Measurements from ENCODE around the gene COL1A1.

Gene COL1A1

DNA sequence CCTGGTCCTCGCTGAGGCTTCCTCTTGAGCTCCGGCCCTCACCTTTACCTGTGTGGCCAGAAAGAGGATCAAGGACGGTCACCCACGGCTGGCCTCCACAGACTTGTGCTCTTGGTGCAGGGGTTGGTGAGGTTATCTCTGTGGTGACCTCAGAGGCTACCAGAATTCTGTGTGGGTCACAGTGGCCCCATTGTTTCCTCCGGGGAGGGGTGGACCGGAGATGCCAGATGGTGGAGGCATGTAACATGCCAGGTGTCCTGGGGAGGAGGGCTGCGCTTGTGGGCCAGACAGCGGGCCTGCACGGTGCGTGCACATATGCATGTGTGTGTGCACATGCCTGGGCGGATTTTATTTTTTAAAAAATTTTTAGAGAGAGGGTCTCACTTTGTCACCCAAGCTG is 29.3 kb downstream of the COL1A1 start:
- no peak for DNase-seq (ENCODE audit: low spot score)

DNA sequence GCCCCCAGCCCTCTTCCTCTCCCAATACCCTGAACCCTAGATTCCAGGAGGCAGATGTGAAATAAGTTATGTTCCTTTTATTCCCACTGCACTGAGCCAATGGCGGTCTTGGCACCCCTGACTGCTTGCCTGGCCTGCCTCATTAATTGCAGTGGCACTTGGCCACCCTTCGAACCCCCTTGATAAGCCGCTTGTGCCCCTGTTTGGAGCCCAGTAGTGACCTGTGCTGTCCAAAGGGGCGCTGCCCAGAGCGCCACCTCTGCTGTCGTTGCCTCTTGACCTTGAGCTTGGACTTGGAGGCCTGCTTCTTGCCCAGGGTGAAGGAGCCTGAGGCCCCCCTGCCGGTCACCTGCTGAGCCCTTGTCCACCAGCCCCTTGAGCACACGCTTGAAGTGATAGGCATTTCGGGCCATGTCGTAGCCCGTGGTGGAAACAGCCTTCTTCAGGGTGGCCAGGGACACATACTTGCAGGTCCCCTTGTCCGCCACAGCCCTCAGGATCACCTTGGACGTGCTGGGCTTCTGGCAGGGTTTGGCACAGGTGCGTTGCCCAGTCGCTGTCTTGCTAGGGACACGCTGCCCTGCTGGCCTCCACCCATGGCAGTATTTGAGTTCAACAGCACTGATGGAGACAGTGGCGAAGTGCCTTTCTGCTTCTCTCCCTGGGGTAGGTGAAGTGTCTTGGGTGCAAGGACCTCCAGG is 29.9 kb downstream of the COL1A1 start:
- DNase-seq (ENCODE audit: low spot score): no peak

DNA sequence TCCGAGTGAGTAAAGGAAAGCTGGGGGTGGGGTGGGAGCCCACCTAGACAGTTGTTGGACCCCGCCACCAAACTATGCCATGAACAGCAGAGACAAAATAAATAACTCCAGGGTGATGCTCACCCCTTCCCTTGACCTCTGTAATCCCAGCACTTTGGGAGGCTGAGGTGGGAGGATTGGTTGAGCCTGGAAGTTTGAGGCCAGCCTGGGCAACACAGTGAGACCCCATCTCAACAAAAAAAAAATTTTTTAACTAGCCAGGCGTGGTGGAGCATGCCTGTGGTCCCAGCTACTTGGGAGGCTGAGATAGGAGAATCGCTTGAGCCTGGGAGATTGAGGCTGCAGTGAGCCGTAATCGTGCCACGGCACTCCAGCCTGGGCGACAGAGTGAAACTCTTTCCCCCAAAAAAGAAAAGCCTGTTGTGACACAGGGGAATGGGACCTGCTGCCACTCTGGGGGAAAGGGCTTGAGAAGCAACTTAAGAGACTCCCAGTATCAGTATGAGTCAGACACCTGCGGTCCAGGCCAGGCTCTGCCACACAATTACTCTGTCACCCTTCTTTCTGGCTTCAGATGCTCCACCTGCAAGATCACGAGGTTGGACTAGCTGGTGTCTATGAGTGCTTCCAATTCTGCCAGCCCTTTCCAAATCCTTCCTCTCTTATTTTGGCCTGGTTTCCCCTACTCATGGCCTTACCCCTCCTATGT is 30.6 kb downstream of the COL1A1 start:
- peak; percentile 86 for DNase-seq (ENCODE audit: low spot score)

DNA sequence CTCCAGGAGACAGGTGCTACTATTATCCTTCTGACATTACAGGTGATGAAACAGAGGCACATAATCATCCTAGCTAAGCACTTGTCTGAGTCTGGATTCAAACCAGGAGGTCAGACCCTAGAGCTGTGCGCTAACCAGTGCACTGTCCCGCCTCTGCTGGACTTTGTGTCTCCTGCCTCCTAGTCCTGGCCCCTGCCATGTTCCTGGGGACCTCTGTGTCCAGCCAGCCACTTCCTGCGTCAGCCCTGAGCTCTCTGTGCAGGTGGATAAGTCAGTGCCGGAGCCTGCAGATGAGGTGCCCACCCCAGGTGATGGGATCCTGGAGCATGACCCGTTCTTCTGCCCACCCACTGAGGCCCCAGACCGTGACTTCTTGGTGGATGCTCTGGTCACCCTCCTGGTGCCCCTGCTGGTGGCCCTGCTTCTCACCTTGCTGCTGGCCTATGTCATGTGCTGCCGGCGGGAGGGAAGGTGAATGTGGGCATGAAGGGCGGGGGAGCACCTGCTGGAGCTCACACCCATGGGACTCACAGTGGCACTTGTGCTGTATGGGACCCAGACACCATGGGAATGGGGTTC is 31.5 kb downstream of the COL1A1 start:
- DNase-seq (ENCODE audit: low spot score): no peak

DNA sequence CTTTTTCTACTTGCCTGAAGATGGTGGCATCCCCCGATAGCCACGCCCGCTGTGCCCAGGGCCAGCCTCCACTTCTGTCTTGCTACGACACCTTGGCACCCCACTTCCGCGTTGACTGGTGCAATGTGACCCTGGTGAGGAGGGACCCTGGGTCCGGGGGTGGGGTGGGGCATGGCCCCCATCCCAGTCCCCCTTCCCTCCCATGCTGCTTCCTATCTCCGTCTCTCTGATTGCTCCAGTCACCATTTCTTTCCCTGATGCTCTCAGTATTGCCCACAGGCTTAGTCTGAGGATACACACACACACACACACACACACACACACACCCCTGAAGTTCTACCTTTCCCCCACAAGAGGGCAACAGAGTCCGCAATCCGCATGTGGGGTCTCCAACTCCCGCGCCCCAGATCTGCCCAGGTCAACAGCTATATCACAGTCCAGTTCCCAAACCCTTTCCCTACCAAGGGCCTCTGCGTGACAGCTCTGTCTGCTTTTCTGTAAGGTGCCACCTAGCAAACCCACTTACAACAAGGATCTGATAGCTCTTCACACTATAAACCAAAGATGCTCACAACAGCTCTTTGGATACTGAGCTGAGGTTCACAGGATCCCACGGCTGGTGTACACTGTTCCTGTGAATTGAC is 32.2 kb downstream of the COL1A1 start:
- DNase-seq (ENCODE audit: low spot score): peak; percentile 77

DNA sequence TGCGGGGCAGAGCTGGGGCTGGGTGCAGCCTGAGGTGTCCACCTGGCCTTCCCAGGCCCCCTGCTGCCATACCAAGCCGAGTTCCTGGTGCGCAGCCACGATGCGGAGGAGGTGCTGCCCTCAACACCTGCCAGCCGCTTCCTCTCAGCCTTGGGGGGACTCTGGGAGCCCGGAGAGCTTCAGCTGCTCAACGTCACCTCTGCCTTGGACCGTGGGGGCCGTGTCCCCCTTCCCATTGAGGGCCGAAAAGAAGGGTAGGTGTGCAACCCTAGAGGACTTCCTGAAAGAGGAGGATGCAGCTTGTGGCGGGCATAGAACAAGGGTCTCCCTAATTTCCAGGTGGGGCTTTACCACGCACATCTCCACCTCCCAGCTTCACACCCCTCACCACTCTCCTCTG is 33.1 kb downstream of the COL1A1 start:
- DNase-seq (ENCODE audit: low spot score): no peak

DNA sequence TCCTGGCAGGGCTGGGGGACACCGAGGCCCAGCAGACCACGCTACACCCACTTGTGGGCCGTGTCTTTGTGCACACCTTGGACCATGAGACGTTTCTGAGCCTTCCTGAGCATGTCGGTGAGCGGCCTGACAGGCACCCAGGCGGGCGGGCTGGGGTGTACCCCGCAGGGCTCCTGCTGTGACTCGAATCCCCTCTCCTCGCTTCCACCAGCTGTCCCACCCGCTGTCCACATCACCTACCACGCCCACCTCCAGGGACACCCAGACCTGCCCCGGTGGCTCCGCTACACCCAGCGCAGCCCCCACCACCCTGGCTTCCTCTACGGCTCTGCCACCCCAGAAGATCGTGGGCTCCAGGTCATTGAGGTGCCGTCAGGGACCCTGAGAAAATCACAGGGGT is 34.1 kb downstream of the COL1A1 start:
- no peak for DNase-seq (ENCODE audit: low spot score)

DNA sequence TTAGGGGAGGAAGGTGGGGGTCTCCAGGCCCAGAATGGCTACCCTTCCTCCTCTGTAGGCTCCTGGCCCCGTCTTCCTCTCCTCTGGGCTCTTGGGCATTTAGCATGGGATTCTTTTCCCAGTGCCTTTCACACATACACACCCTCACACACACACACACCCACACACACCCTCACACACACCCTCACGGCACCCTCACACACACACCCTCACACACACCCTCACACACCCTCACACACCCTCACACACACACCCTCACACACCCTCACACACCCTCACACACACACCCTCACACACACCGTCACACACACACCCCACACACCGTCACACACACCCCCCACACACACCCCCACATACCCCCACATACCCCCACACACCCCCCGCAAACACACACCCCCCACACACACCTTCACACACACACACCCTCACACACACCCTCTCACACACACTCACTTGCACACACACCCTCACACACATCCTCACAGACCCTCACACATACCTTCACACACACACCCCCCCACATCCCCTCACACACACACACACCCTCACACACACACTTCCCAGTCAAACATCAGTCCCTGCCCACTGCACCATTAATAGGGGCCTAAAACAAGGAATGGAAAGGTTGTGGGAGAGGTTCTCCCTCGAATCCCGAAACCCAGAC is 34.8 kb downstream of the COL1A1 start:
- no peak for DNase-seq (ENCODE audit: low spot score)

DNA sequence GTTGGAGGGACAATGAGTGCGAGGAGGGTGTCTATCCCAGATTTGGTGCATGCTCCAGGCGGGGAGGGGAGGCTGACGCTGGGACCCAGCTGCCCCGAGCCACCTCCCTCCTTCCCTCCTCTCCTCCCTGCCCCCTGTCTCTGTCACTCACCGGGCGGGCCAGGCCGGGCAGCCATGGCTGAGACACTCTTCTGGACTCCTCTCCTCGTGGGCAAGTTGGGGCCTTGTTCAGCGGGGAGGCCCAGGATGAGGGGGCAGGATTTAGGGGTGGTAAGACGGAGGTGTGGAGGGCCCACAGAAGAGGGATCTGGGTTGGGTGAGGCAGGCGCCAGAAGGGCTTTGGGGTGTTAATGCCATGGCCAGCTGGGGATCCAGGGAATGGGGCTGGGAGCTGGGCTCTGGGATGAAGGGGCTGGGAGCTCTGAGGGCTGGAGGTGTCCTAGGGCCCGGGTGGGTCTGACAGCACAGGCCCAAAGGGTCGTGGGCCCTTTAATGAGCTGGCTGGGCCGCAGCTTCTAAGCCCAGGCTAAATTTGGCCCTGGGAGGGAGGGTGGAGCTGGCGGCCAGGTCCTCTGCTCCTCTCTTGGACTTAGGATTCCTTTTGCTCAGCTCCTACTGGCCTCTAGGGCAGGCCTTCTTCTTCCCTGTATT is 35.4 kb downstream of the COL1A1 start, which contains the start of gene SGCA:
TSS of gene SGCA (plus strand) at position 139 of the 651 bp plus-strand sequence. CDS start at position 175, 36 bp downstream.
- no peak for DNase-seq (ENCODE audit: low spot score)

DNA sequence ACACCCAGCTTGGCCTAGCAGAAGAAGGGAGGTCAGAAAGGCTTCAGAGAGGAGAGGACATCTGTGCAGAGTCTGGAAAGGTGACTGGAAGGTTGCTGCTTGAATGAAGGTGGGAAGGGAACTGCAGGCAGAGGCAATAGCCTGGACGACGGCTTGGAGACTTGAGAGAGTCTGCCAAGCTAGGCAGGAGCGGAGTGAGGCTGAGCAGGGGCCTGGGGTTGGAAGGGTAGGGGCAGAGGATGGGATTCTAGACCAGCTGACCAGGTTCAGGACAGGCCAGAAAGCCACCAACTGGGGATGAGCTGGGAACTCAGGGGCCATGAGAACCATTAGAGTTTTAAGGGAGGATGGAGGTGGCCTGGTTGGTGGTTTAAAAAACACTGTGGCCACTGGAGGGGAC is 36.0 kb downstream of the COL1A1 start:
- no peak for DNase-seq (ENCODE audit: low spot score)

DNA sequence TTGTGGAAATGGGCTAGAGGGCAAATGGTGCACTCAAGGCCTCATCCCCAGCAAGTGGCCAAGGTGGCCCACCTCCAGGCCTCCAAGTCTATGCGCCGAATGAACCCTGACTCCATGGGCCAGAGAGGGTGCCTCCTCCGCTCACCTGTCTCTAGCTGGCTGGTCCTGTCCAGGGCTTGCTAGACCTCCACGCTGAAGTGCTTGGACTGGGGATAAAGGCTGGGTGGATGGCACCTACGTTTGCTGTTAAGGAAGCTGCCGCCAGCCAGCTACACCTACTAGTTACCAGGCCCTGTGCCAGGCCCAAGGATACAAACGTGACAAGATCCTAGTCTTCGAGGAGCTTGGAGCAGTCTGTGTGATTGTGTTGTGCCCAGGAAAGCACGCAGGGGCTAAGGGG is 36.4 kb downstream of the COL1A1 start:
- DNase-seq (ENCODE audit: low spot score): no peak

DNA sequence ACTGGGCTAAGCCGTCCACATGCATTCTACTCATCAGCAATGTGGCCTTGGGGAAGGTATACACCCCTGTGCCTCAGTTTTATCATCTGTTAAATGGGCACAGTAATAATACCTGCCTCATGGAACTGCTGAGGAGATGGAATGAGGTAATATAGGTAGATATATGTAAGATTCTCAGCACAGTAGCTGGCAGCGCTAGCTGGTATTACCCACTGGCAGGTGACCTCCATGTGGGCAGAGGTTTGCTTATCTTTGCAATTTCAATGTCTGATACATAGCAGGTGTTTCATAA is 36.8 kb downstream of the COL1A1 start:
- no peak for DNase-seq (ENCODE audit: low spot score)

DNA sequence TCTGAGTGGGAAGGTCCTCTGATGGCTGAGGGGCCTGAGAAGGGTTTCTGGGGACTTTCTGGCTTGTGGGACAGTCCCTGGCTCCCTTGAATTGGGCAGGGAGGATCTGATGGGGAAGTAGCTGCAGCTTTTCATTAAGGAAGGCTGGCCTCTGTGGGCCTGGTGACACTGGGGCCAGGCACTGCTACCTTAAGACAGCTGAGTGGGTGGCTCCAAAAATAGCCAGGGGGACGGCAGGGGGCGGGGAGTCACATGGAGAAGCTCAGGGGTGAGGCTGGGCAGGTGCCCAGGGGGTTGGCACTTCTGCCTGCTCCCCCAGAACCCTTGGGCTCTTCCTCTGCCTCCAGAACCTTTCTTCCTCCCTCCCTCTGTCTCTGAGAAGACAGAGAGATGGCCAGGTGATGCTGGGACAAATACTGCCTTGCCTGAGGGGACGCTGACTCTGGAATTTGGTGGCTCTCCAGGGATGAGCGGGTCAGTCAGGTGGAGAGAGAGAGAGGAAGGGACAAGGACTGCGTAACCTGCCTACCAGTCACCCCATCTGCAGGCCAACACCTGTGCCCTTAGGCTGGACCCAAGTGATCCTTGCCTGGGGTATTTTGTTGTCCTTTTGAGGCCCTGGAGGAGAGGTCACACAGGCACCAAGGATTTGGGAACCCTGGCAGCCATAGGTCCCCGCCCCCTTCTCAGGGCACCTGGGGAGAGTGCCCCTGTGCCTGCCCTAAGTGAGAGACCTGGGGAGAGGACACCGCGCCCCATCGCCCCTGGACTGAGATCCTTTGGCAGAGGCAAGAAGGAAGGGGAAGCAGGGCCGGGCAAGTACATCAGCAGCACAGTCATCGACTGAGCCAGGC is 37.4 kb downstream of the COL1A1 start:
- DNase-seq (ENCODE audit: low spot score): no peak

DNA sequence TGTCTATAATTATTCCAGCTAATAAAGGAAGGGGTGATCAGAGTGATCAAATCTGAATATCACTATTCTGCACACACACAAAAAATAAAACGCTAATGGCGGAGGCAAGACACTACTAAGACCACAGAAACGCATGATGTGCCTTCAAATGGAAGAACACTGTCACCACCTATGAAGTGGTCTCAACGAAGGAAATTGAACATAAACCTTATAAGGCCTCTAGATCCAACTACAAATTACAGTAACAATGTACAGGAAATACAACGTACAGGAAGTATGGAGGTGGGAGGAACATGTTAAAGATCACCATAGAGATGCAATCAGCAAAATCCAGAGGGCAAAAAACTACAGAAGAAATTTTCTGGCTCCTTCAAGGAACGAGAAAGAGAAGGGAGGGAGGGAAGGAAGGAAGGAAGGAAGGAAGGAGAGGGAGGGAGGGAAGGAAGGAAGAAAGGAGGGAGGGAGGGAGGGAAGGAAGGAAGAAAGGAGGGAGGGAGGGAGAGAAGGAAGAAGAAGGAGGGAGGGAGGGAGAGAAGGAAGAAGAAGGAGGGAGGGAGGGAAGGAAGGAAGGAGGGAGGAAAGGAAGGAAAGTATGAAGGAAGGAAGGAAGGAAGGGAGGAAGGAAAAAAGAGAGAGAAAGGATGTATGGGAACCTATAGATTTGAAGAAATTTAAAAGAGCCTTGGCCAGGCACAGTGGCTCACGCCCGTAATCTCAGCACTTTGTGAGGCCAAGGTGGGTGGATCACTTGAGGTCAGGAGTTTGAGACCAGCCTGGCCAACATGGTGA is 38.8 kb downstream of the COL1A1 start:
- DNase-seq (ENCODE audit: low spot score): no peak

DNA sequence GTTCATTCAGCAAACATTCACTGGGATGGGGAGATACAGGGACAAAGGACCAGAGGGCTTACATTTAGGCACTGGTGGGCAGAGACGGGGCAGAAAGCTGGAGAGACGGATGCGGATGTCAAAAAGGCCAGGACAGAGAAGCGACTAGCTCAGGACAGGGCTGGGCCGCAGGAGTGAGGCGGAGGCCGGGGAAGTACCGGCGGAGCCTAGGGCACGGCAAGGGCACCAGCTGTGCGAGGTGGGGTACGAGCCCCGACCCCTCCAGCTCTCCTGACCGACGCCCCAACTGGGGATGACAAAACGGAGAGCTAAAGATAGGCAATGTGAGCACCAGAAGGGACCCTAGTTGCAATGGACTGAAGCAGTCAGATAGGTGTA is 39.5 kb downstream of the COL1A1 start:
- no peak for DNase-seq (ENCODE audit: low spot score)

DNA sequence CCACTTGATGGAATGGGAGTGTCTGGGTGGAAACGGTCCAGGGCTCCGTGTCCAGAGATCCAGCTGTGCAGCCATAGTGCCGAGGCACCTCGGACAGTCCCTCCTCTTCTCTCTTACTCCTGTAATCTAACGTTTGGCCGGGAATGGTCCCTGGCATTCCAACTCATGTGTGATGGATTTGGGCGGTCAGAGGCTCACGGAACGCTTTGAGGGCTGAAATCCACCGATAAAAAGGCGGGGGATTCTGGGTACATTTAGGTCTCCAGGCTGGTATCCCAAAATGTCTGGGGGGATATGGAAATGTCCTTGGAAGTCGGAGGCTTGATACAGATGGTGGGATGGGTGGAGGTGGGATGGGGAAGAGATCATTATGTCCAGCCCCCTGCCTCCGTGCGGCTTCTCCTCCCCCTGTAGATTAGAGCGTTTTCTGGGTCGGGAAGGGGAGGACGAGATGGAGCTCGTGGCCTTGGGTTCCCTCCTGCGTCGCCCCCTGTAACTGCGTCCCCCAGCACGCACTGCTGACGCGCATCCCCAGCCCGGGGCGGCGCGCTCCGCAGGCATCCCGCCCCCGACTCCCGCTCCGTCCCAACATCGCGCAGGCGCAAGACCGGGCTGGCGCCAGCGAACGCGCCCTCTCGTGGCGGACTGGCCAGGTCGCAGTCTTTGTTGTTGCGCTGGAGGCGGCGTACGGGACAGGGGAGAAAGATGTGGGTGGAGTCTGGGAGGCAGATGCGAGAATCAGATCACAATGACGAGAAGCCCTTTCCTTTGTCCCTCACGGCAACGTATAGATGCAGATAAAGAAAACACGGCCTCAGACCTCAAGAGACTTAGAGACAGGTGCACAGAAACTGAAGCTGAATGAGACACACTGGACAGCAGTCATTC is 40.2 kb downstream of the COL1A1 start:
- DNase-seq (ENCODE audit: low spot score): peak; percentile 81

DNA sequence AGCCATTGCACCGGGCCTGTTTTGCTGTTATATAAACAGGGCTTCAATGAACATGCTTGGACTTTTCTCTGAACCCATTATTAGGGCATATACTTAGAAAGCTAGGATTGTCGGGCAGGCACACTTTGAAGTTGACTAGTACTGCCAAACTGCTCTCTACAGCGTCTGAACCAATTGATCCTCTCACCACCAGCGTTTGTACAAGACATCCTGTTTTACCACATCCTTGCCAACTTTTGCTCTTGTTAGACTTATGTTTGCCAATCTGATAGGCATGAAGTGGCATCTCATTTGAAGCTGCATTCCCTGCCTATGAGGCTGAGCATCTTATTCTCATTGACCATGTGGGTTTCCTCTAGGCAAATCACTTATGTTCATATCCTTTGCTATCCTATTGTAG is 43.5 kb downstream of the COL1A1 start:
- no peak for DNase-seq (ENCODE audit: low spot score)

DNA sequence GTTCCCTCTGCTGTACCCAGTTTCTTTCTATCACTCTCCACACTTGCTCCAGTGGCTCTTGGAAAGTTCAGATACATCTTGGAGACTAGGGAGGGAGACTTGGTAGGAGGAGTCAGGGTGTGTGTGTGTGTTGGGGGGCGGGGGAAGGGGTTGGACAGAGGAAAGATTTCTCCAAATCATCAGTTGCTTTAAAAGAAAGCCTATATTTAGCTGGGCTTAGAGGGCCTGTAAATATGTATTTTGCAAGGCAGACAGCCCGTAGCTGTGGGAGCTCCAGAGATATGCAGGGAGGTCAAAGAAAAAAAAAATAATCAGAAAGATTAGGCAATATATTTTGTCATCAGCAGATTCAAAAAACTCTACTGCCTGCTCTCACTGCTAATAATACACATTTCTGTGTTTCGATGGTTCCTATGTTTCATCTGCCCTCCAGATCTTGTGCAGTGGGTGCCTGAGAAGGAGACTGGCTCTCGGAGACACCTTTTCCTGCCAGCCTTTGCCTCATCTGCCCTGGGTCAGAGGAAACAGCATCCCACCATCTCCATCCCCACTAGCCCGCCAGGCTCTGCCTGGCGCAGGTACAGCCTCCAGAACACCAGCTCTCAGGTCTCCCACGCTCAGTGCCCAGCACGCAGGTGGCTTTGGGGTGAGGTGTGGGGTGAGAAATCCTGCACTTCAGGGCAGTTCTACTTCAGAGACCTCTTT is 46.2 kb downstream of the COL1A1 start:
- no peak for DNase-seq (ENCODE audit: low spot score)

DNA sequence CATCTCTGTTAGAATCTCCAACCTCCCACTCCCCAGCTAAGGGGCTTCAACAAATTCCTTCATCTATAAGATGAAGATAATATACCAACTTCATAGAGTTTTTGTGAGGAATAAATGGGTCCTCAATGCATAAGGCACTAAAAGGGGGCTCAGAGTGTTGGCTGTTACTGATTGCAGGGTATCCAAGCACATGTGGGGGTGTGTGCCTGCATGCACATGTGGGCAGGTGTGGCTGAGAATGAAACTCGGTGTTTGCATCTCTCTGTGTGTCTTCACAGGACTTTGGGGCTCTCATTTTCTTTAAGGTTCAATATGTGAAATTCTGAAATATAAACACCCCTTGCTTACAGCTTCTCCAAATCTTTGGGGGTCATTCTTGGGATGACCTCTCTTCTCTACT is 46.8 kb downstream of the COL1A1 start:
- no peak for DNase-seq (ENCODE audit: low spot score)
